ENCODE measurements around the gene ADAMTSL1.

The ADAMTSL1 gene

DNA sequence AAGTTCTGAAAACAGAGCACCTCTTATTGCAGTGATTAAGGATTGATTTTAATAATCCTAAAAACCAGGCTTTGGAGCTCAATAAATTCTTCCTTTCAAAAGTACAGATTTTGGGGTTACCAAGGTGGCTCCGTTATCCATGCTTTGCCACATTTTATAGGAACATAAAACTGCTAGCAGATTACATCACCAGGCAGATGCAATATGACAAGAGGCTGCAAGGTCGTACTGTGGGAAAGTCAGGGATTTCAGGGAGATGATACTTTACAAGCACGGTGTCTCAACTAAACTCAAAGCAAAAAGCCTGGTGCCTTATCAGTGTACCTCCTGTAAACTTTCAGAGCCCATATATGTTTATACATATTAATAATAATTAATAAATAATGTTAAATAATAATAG, 28.6 kb downstream of the ADAMTSL1 start:
- Histone ChIP-seq H3K4me3 (ENCODE audit: low read length) (no peak overlapping the region), H3K27ac (ENCODE audit: low read depth, low read length) (no peak overlapping the region), H3K36me3 (ENCODE audit: insufficient read depth, low read length) (no peaks in the 10 kb centered on the region), H3K4me1 (ENCODE audit: insufficient read depth, low read length) (peaks cover 35% of the 10 kb centered on the region), H3K9ac (ENCODE audit: low read depth, low read length) (no peak overlapping the region), H3K9me3 (ENCODE audit: insufficient read depth, low read depth, low read length) (no peaks in the 10 kb centered on the region), H3K27me3 (ENCODE audit: insufficient read depth, low read length) (no peaks in the 10 kb centered on the region)
- WGBS = 81% methylated on average over 3 of the region's 3 CpGs

DNA sequence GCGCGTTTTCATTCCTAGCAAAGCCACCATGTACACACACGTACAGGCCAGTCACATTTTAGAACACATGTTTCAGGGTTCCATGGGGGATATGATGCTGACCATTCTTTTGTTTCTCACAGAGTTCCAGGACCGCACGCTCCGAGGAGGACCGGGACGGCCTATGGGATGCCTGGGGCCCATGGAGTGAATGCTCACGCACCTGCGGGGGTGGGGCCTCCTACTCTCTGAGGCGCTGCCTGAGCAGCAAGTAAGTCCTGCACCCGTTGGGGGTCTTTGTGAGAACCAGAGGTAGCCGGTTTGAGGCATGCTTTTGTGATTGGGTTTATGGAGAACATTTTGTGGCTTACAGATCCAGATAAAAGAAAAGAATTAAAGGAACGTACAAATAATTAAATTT, 30.8 kb downstream of the ADAMTSL1 start:
- Histone ChIP-seq H3K4me3 (ENCODE audit: low read length) (no peak overlapping the region; the same call in 1 of the 2 replicates), H3K27ac (ENCODE audit: low read depth, low read length) (no peak overlapping the region), H3K9me3 (ENCODE audit: insufficient read depth, low read depth, low read length) (no peaks in the 10 kb centered on the region), H3K27me3 (ENCODE audit: insufficient read depth, low read length) (no peaks in the 10 kb centered on the region), H3K36me3 (ENCODE audit: insufficient read depth, low read length) (no peaks in the 10 kb centered on the region), H3K9ac (ENCODE audit: low read depth, low read length) (0 out of 2 replicates have a peak overlapping the region, but pooled peaks have one; percentile 11), H3K4me1 (ENCODE audit: insufficient read depth, low read length) (peaks cover 35% of the 10 kb centered on the region)
- 60% methylated on average over 14 of the region's 14 CpGs for WGBS

- no peaks in the 10 kb centered on the region for H3K27me3 ChIP-seq (ENCODE audit: insufficient read depth, low read length)
- H3K9me3 ChIP-seq (ENCODE audit: insufficient read depth, low read depth, low read length) = no peaks in the 10 kb centered on the region
- no peak overlapping the region for H3K27ac ChIP-seq (ENCODE audit: low read depth, low read length)
- H3K4me3 ChIP-seq (ENCODE audit: low read length) = no peak overlapping the region
- peaks cover 31% of the 10 kb centered on the region for H3K4me1 ChIP-seq (ENCODE audit: insufficient read depth, low read length)
- H3K9ac ChIP-seq (ENCODE audit: low read depth, low read length) = no peak overlapping the region
- H3K36me3 ChIP-seq (ENCODE audit: insufficient read depth, low read length) = no peaks in the 10 kb centered on the region
- 89% methylated on average over 1 of the region's 1 CpG for WGBS
Observed at GRCh38 chr9:18507151-18507550, 33.2 kb downstream of the ADAMTSL1 start.

DNA sequence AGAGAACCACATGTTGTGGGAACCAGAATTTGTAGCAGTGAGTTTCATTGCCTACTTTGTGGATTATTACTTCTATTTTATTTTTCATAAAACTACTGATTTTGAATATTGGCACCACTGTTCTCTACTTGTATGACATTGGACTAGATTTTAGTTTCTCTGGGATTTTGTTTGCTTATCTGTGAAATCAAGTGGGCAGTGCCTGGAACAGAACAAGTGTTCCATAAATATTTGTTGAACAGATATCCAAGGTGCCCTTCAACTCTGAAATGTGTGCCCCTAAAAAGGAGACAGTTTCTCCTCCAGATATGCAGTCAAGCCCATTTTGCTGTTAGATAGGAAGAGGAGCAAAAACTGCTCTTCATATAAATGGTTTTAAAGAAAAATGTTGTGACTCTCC, 42.6 kb downstream of the ADAMTSL1 start:
- no peak overlapping the region for H3K4me3 ChIP-seq (ENCODE audit: low read length)
- H3K36me3 ChIP-seq (ENCODE audit: insufficient read depth, low read length) = no peaks in the 10 kb centered on the region
- H3K27ac ChIP-seq (ENCODE audit: low read depth, low read length) = no peak overlapping the region
- H3K4me1 ChIP-seq (ENCODE audit: insufficient read depth, low read length) = no peaks in the 10 kb centered on the region
- H3K27me3 ChIP-seq (ENCODE audit: insufficient read depth, low read length) = no peaks in the 10 kb centered on the region
- H3K9me3 ChIP-seq (ENCODE audit: insufficient read depth, low read depth, low read length) = no peaks in the 10 kb centered on the region
- H3K9ac ChIP-seq (ENCODE audit: low read depth, low read length) = no peak overlapping the region

DNA sequence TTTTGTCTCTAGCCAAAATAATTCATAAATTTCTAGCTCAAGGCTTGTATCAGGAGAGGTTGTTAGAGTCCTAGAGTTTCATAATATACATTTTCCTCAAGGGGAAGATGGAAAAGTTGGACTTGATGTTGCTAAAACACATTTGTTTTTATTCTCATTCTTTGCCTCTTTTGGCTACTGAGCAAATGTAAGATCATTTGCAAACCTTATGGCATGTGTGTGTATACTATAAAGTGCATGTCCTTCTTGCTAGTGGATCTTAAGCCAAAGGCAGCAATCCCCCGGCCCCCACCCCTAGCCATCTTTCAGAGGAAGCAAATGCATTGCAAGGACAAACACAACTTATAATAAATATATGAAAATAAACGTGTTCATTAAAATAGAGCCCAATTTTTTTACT, 43.0 kb downstream of the ADAMTSL1 start:
- no peaks in the 10 kb centered on the region for H3K36me3 ChIP-seq (ENCODE audit: insufficient read depth, low read length)

GRCh38 chr9:18520416-18521047, 46.6 kb downstream of the ADAMTSL1 start:
- Histone ChIP-seq H3K4me3 (ENCODE audit: low read length) (no peak overlapping the region), H3K27ac (ENCODE audit: low read depth, low read length) (no peak overlapping the region), H3K4me1 (ENCODE audit: insufficient read depth, low read length) (no peaks in the 10 kb centered on the region), H3K9ac (ENCODE audit: low read depth, low read length) (no peak overlapping the region), H3K36me3 (ENCODE audit: insufficient read depth, low read length) (no peaks in the 10 kb centered on the region), H3K27me3 (ENCODE audit: insufficient read depth, low read length) (no peaks in the 10 kb centered on the region), H3K9me3 (ENCODE audit: insufficient read depth, low read depth, low read length) (no peaks in the 10 kb centered on the region)
- WGBS = 97% methylated on average over 3 of the region's 3 CpGs

More for the DNA sequence above, 43.0 kb downstream of the ADAMTSL1 start:
- Histone ChIP-seq H3K27me3 (ENCODE audit: insufficient read depth, low read length) (no peaks in the 10 kb centered on the region), H3K9me3 (ENCODE audit: insufficient read depth, low read depth, low read length) (no peaks in the 10 kb centered on the region), H3K27ac (ENCODE audit: low read depth, low read length) (no peak overlapping the region), H3K4me1 (ENCODE audit: insufficient read depth, low read length) (no peaks in the 10 kb centered on the region), H3K9ac (ENCODE audit: low read depth, low read length) (no peak overlapping the region), H3K4me3 (ENCODE audit: low read length) (no peak overlapping the region)
- 80% methylated on average over 1 of the region's 2 CpGs for WGBS

- Histone ChIP-seq H3K4me1 (ENCODE audit: insufficient read depth, low read length) (0 out of 2 replicates have a peak, but pooled peaks cover 5% of the 10 kb centered on the region), H3K27ac (ENCODE audit: low read depth, low read length) (no peak overlapping the region), H3K9me3 (ENCODE audit: insufficient read depth, low read depth, low read length) (0 out of 2 replicates have a peak, but pooled peaks cover 3% of the 10 kb centered on the region), H3K4me3 (ENCODE audit: low read length) (no peak overlapping the region), H3K27me3 (ENCODE audit: insufficient read depth, low read length) (no peaks in the 10 kb centered on the region), H3K9ac (ENCODE audit: low read depth, low read length) (no peak overlapping the region), H3K36me3 (ENCODE audit: insufficient read depth, low read length) (no peaks in the 10 kb centered on the region)
- WGBS = 71% methylated on average over 3 of the region's 3 CpGs
Observed at GRCh38 chr9:18526685-18527084, 52.7 kb downstream of the ADAMTSL1 start.

GRCh38 chr9:18531136-18532065, 57.4 kb downstream of the ADAMTSL1 start:
- Histone ChIP-seq H3K27me3 (ENCODE audit: insufficient read depth, low read length) (no peaks in the 10 kb centered on the region), H3K9me3 (ENCODE audit: insufficient read depth, low read depth, low read length) (peaks cover 39% of the 10 kb centered on the region), H3K4me3 (ENCODE audit: low read length) (no peak overlapping the region), H3K4me1 (ENCODE audit: insufficient read depth, low read length) (0 out of 2 replicates have a peak, but pooled peaks cover 5% of the 10 kb centered on the region), H3K27ac (ENCODE audit: low read depth, low read length) (no peak overlapping the region), H3K9ac (ENCODE audit: low read depth, low read length) (no peak overlapping the region), H3K36me3 (ENCODE audit: insufficient read depth, low read length) (no peaks in the 10 kb centered on the region)
- WGBS = 86% methylated on average over 5 of the region's 7 CpGs

- WGBS = 94% methylated on average over 2 of the region's 2 CpGs
- Histone ChIP-seq H3K9me3 (ENCODE audit: insufficient read depth, low read depth, low read length) (peaks cover 35% of the 10 kb centered on the region), H3K27ac (ENCODE audit: low read depth, low read length) (no peak overlapping the region), H3K27me3 (ENCODE audit: insufficient read depth, low read length) (no peaks in the 10 kb centered on the region), H3K4me3 (ENCODE audit: low read length) (no peak overlapping the region), H3K36me3 (ENCODE audit: insufficient read depth, low read length) (no peaks in the 10 kb centered on the region), H3K4me1 (ENCODE audit: insufficient read depth, low read length) (no peaks in the 10 kb centered on the region), H3K9ac (ENCODE audit: low read depth, low read length) (no peak overlapping the region)
Observed at GRCh38 chr9:18534611-18535010, 60.7 kb downstream of the ADAMTSL1 start.

DNA sequence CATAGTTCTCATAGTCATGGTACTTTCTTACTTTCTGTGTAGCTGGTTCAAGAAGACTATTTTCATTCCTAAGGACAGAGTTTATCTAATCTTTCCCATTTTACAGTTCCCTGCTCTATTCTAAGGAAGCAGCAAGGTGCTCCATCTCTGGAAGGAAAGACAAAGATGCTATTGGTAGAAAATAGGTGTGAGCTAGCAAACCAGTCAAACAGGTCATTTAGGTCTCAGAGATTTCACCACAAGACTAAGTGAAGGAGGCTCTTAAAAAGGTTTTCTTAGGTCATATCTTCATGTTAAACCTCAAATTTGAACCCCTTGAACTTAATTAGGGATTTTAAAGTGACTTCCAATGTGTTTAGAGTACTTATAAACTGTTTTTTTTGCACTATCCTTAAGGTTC, 62.6 kb downstream of the ADAMTSL1 start:
- Histone ChIP-seq H3K9me3 (ENCODE audit: insufficient read depth, low read depth, low read length) (peaks cover 35% of the 10 kb centered on the region), H3K4me3 (ENCODE audit: low read length) (no peak overlapping the region), H3K36me3 (ENCODE audit: insufficient read depth, low read length) (no peaks in the 10 kb centered on the region), H3K9ac (ENCODE audit: low read depth, low read length) (no peak overlapping the region), H3K27ac (ENCODE audit: low read depth, low read length) (no peak overlapping the region), H3K4me1 (ENCODE audit: insufficient read depth, low read length) (no peaks in the 10 kb centered on the region), H3K27me3 (ENCODE audit: insufficient read depth, low read length) (no peaks in the 10 kb centered on the region)

- H3K4me3 ChIP-seq (ENCODE audit: low read length) = no peak overlapping the region
- H3K36me3 ChIP-seq (ENCODE audit: insufficient read depth, low read length) = no peaks in the 10 kb centered on the region
- H3K9ac ChIP-seq (ENCODE audit: low read depth, low read length) = no peak overlapping the region
- H3K9me3 ChIP-seq (ENCODE audit: insufficient read depth, low read depth, low read length) = peaks cover 21% of the 10 kb centered on the region
- no peaks in the 10 kb centered on the region for H3K4me1 ChIP-seq (ENCODE audit: insufficient read depth, low read length)
- 98% methylated on average over 5 of the region's 5 CpGs for WGBS
- no peak overlapping the region for H3K27ac ChIP-seq (ENCODE audit: low read depth, low read length)
- H3K27me3 ChIP-seq (ENCODE audit: insufficient read depth, low read length) = no peaks in the 10 kb centered on the region
Observed at GRCh38 chr9:18539203-18539693, 65.3 kb downstream of the ADAMTSL1 start.

Data from HUES64 (cell line).